ENCODE data around the gene CDH11.

CDH11 gene

DNA sequence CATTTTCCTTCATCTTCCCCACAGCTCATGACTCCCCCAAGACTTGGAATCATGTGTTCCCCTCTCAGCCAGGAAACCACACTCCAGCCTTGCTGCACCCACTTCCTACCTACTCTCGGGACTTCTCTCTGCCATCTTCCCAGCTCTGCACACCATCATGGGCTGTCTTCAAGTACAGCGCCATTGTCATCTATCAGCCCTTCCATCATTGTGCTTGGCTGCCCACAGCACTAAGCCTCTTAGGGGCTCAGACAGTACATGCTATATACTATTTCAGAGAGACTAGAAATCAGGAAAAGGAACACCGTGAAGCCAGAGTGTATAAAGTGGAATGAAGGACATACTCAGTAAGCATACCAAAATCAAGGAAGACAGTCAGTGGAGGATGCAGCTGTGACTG is 64.7 kb downstream of the CDH11 start:
- Histone ChIP-seq H3K27me3 (ENCODE audit: insufficient read depth, low read length) (no peaks in the 10 kb centered on the region), H3K36me3 (ENCODE audit: insufficient read depth, low read length) (no peaks in the 10 kb centered on the region), H3K9ac (ENCODE audit: low read length) (no peak overlapping the region), H3K79me2 (ENCODE audit: insufficient read depth, low read length) (no peaks in the 10 kb centered on the region), H3K4me3 (ENCODE audit: low read depth, low read length, poor library complexity, severe bottlenecking) (no peak overlapping the region), H3K9me3 (ENCODE audit: low read length) (no peaks in the 10 kb centered on the region), H4K20me1 (ENCODE audit: insufficient read depth, low read length) (no peaks in the 10 kb centered on the region), H3F3A (ENCODE audit: insufficient read depth, low read length) (no peaks in the 10 kb centered on the region), H3K4me1 (ENCODE audit: insufficient read depth, low read length, severe bottlenecking) (no peaks in the 10 kb centered on the region), H3K27ac (ENCODE audit: low read depth, low read length, poor library complexity, severe bottlenecking) (no peak overlapping the region), H3K9me2 (ENCODE audit: low read depth, low read length) (no peaks in the 10 kb centered on the region), H2AFZ (ENCODE audit: low read length) (no peak overlapping the region), H3K4me2 (ENCODE audit: low read length) (no peak overlapping the region)
- no peak for TF ChIP-seq EZH2 (IDR thresholded peaks at IDR 0.05; ENCODE audit: borderline replicate concordance, low read length)
- TF ChIP-seq, protein P1, sequence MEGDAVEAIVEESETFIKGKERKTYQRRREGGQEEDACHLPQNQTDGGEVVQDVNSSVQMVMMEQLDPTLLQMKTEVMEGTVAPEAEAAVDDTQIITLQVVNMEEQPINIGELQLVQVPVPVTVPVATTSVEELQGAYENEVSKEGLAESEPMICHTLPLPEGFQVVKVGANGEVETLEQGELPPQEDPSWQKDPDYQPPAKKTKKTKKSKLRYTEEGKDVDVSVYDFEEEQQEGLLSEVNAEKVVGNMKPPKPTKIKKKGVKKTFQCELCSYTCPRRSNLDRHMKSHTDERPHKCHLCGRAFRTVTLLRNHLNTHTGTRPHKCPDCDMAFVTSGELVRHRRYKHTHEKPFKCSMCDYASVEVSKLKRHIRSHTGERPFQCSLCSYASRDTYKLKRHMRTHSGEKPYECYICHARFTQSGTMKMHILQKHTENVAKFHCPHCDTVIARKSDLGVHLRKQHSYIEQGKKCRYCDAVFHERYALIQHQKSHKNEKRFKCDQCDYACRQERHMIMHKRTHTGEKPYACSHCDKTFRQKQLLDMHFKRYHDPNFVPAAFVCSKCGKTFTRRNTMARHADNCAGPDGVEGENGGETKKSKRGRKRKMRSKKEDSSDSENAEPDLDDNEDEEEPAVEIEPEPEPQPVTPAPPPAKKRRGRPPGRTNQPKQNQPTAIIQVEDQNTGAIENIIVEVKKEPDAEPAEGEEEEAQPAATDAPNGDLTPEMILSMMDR (IDR thresholded peaks at IDR 0.05; ENCODE audit: low read length): no peak

DNA sequence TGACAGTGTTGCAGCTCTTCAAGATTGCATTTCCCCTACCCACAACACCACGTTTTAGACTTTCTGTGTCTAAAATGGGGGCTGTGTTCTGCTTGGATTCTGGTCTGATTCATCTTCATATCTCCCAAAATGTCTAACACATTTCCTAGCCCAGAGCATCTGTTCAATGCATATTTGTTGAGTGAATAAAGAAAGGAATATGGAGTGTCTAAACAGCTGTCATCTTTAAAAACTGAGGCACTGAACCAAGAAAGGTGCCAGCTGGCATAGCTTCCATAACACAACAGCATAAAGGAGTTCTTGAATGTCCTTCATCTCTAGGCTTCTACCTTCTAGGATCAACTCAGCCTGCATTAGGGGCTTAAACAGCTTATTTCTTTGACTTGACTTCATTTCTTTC is 67.4 kb downstream of the CDH11 start:
- H3K27ac ChIP-seq (ENCODE audit: low read depth, low read length, poor library complexity, severe bottlenecking): no peak overlapping the region
- no peaks in the 10 kb centered on the region for H3K36me3 ChIP-seq (ENCODE audit: insufficient read depth, low read length)

DNA sequence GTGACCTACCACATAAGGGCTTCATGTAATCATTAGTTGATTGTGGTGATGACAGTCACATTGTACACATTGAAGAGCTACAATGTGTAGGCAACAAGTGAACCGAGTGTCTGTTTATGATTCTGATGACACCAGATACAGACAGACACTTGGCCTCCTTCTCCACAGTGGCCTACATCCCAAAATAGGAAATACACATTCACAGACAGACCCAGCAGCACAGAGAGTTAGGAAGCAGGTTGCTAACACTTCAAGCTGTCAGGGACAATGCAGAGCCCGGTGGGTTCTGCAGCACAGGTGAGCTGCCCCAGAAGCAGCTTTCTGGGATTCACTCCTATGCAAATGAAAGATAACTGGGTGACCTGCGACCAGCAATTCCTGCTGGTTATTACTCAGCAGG is 72.2 kb downstream of the CDH11 start:
- no peaks in the 10 kb centered on the region for H4K20me1 ChIP-seq (ENCODE audit: insufficient read depth, low read length)
- no peaks in the 10 kb centered on the region for H3K4me1 ChIP-seq (ENCODE audit: insufficient read depth, low read length, severe bottlenecking)
- H3K27me3 ChIP-seq (ENCODE audit: insufficient read depth, low read length): no peaks in the 10 kb centered on the region
- TF ChIP-seq, protein P1 (IDR thresholded peaks at IDR 0.05; ENCODE audit: low read length): no peak
- TF ChIP-seq EZH2 (IDR thresholded peaks at IDR 0.05; ENCODE audit: borderline replicate concordance, low read length): no peak
- no peak overlapping the region for H3K9ac ChIP-seq (ENCODE audit: low read length)
- H3K4me3 ChIP-seq (ENCODE audit: low read depth, low read length, poor library complexity, severe bottlenecking): no peak overlapping the region
- H3K4me2 ChIP-seq (ENCODE audit: low read length): no peak overlapping the region
- H3K79me2 ChIP-seq (ENCODE audit: insufficient read depth, low read length): no peaks in the 10 kb centered on the region
- no peaks in the 10 kb centered on the region for H3K9me3 ChIP-seq (ENCODE audit: low read length)
- no peaks in the 10 kb centered on the region for H3K36me3 ChIP-seq (ENCODE audit: insufficient read depth, low read length)
- H3K27ac ChIP-seq (ENCODE audit: low read depth, low read length, poor library complexity, severe bottlenecking): no peak overlapping the region
- no peak overlapping the region for H2AFZ ChIP-seq (ENCODE audit: low read length)
- H3F3A ChIP-seq (ENCODE audit: insufficient read depth, low read length): no peaks in the 10 kb centered on the region
- no peaks in the 10 kb centered on the region for H3K9me2 ChIP-seq (ENCODE audit: low read depth, low read length)

More for the DNA sequence above, 67.4 kb downstream of the CDH11 start:
- no peak overlapping the region for H2AFZ ChIP-seq (ENCODE audit: low read length)
- H3K4me2 ChIP-seq (ENCODE audit: low read length): no peak overlapping the region
- TF ChIP-seq, protein P1 (IDR thresholded peaks at IDR 0.05; ENCODE audit: low read length): no peak
- TF ChIP-seq EZH2 (IDR thresholded peaks at IDR 0.05; ENCODE audit: borderline replicate concordance, low read length): no peak
- no peaks in the 10 kb centered on the region for H3K9me3 ChIP-seq (ENCODE audit: low read length)
- H3K4me1 ChIP-seq (ENCODE audit: insufficient read depth, low read length, severe bottlenecking): no peaks in the 10 kb centered on the region
- no peaks in the 10 kb centered on the region for H4K20me1 ChIP-seq (ENCODE audit: insufficient read depth, low read length)
- no peak overlapping the region for H3K9ac ChIP-seq (ENCODE audit: low read length)
- H3K79me2 ChIP-seq (ENCODE audit: insufficient read depth, low read length): no peaks in the 10 kb centered on the region
- no peak overlapping the region for H3K4me3 ChIP-seq (ENCODE audit: low read depth, low read length, poor library complexity, severe bottlenecking)
- H3K27me3 ChIP-seq (ENCODE audit: insufficient read depth, low read length): no peaks in the 10 kb centered on the region
- no peaks in the 10 kb centered on the region for H3K9me2 ChIP-seq (ENCODE audit: low read depth, low read length)
- no peaks in the 10 kb centered on the region for H3F3A ChIP-seq (ENCODE audit: insufficient read depth, low read length)
